GM18870 (cell line): ENCODE data around the gene PAPSS2.
"Not testable (repeated sequence)": the region's sequence is repeated elsewhere in the genome, so short reads cannot be mapped to it uniquely, and the experiment has no call there.

Experiments used
- ATAC-seq: cut with Tn5 transposase; IDR thresholded peaks from one replicate; pipeline ENCODE4 v1.9.1; 2021; ENCODE audit warnings: moderate library complexity; ENCODE audit not compliant: unreplicated experiment

Gene PAPSS2

GRCh38 chr10:87702260-87702972, 42.7 kb downstream of the PAPSS2 start:
- no peak for ATAC-seq

GRCh38 chr10:87702973-87703294, 43.3 kb downstream of the PAPSS2 start:
- ATAC-seq = no peak

- no peak for ATAC-seq
These were observed 44.1 kb downstream of the PAPSS2 start for GRCh38 chr10:87703771-87704170.

- no peak for ATAC-seq
These were observed 45.7 kb downstream of the PAPSS2 start for GRCh38 chr10:87705339-87705738.

GRCh38 chr10:87706731-87707130, 47.1 kb downstream of the PAPSS2 start:
- no peak for ATAC-seq

DNA sequence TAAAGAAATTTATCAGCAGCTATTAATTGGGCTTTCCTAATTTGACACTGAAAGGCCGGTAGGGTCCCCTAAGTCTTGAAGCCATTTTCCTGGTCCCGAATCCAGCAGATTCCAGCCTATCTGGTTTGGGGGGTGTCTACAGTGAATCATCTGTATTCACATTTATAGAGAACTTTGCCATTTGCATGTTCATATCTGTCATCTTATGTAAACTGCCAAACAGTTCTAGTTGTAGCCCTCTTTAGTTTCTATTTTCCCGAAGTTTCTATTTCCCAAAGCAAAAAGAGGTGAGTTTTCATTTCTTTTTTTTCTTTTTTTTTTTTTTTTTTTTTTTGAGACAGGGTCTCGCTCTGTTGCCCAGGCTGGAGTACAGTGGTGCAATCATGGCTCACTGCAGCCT, 47.6 kb downstream of the PAPSS2 start:
- no peak for ATAC-seq

DNA sequence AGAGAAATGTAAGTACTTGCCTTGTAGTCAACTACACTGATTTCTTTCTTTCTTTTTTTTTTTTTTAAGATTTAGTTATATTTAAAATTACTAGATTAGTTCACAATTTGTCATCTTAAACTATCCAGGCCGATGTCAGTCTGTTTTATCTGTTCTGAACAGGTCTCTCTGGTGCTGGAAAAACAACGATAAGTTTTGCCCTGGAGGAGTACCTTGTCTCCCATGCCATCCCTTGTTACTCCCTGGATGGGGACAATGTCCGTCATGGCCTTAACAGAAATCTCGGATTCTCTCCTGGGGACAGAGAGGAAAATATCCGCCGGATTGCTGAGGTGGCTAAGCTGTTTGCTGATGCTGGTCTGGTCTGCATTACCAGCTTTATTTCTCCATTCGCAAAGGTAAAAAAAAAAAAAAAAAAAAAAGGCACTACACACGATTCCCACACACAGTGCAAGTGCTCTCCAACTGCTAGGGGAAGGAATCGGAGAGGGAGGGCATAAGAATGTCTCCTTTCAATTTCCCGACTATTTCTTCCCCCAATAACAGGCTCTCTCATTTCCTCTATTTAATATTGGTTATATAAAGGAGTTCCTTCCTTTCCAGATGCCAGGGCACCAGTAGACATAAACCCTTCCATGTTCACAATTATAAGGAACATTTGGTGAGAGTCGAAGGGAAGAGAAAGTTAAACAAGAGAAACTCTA, 53.4 kb downstream of the PAPSS2 start:
- ATAC-seq = no peak

DNA sequence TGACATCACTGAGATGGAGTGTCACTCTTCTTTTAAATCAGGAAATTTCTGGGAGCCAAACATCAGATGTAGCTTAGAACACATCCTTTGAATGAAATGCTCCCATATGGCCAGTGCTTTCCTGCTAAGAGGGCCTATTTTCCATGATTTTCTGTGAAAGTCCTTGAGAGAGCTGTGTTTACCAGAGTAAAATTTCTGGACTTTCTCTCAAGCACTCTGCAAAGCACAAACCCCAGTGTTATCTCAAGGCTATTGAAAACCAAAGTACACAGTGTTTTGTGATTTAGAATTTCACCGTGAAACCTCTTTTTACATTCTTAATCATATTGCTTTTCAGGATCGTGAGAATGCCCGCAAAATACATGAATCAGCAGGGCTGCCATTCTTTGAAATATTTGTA, 54.0 kb downstream of the PAPSS2 start:
- ATAC-seq = no peak

- no peak for ATAC-seq
These were observed 56.1 kb downstream of the PAPSS2 start for GRCh38 chr10:87715552-87716347.

DNA sequence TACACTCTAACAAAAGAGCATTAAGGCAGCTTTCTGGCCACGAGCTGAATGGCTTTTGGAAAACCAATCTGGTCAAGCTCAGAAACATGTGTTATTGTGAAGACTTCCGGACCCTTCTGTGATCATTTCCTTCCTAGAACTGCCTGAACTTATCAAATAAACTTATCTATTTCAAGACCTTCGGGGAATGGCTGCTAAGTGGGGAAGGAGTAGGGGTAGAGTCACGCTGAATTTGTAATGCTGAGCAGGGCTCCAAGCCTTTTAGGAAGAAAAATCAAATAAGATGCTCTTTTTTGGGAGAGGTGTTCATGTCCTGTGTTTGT, 56.6 kb downstream of the PAPSS2 start:
- ATAC-seq = no peak

- no peak for ATAC-seq
These were observed 61.0 kb downstream of the PAPSS2 start for GRCh38 chr10:87720665-87721064.

DNA sequence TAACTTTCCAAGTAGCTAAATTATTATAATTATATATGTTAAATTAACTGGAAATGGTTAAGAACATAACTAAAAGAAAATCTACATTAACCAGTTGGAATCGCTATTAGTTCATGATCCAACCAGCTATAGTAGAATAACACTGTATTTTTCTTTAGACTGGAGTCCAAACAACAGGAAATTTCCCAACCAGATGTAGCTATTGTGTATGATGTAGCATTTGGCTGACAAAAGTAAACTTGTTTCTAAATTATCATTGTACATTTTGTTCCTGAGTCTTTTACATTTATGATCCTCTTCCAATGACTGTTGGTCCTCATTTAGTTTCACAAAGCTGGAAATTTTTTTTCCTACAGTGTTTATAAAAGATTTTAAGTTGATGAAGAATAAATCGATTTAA, 62.1 kb downstream of the PAPSS2 start:
- no peak for ATAC-seq

DNA sequence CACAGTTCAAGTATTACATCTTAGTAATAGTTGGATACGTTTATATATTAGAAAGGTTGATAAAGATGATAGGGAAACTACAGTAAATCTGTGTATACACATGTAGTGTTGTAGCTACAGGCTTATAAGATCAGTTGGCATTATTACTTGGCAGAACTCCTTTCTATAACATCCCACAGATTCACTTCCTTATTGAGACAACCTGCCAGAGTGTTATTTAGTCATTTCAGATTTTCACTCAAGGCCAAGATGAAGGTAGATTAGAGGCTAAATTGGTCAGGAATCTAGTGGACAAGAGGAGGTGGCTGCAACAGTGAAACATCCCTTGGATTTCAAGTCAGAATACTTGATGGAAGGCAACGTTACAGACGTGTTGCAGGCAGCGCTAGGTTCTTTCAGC, 63.0 kb downstream of the PAPSS2 start:
- no peak for ATAC-seq

DNA sequence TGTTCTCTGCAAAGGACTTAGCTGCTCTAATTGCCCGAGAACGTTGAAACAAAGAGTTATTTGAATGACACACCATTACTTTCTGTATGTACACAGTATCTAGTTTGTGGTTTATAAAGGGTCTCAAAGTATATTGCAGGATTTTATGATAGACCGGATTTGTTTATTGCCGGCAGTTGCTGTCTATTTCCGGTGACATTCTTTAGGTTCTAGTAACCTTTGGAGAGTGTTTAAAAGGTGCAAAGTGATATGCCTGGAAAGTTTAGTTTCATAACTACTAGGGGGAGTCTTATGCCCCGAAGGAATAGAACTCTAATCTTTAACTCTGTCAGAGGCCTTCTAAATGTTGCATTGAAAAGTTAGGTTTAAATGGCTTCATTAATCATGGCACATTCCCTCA, 63.8 kb downstream of the PAPSS2 start:
- ATAC-seq = no peak

GRCh38 chr10:87724789-87725188, 65.1 kb downstream of the PAPSS2 start:
- no peak for ATAC-seq

DNA sequence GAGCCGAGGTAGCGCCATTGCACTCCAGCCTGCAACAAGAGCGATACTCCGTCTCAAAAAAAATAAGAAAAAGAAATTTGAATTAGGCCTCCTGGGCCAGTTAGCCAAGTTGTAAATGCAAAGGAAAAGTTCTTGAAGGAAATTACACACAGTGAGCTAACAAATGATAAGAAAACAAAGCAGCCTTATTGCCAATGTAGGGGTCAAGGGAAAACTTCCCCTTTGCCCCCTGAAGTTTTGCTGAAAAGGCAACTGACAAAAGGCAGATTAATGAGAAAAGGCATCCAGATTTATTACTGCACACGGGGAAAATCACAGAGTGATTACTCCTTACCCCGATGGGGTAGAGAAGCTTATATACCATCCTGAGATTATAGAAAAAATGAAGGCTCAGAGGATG, 70.3 kb downstream of the PAPSS2 start:
- no peak for ATAC-seq

- no peak for ATAC-seq
These were observed 73.4 kb downstream of the PAPSS2 start for GRCh38 chr10:87733081-87733480.

GRCh38 chr10:87734987-87735827, 75.5 kb downstream of the PAPSS2 start:
- no peak for ATAC-seq

- not testable (repeated sequence) for ATAC-seq
These were observed 78.6 kb downstream of the PAPSS2 start for GRCh38 chr10:87738253-87738652.

GRCh38 chr10:87739703-87740102, 80.0 kb downstream of the PAPSS2 start:
- ATAC-seq = no peak

GRCh38 chr10:87740254-87740655, 80.6 kb downstream of the PAPSS2 start:
- ATAC-seq = no peak
